ENCODE data around the gene NOTUM. TPM values are rescaled to one million over a fixed set of nuclear protein-coding genes. Genes with fewer than 3 reads are reported as not detected.

The NOTUM gene
- polyA plus RNA-seq, 3 donors = 1.3 to 2.1 (median 2.0) TPM

GRCh38 chr17:81912441-81913309 lies 48.3 kb downstream of the NOTUM start:
- no peak for DNase-seq (ENCODE audit: low read depth in 3 of 3, low spot score in 2 of 3)

GRCh38 chr17:81911969-81912368 lies 49.0 kb downstream of the NOTUM start:
- DNase-seq (ENCODE audit: low read depth in 3 of 3, low spot score in 2 of 3) = no peak

- peak in 2 of 3 donors; percentile 59 to 76 for DNase-seq (ENCODE audit: low read depth in 3 of 3, low spot score in 2 of 3)
Observed at GRCh38 chr17:81911277-81911961, 49.6 kb downstream of the NOTUM start, which contains the start of gene PCYT2. Gene PCYT2, minus strand, starts transcription at chr17:81911399. Its CDS starts 44 bp downstream, at chr17:81911355.

- DNase-seq (ENCODE audit: low read depth in 3 of 3, low spot score in 2 of 3) = no peak
Observed at GRCh38 chr17:81910840-81911276, 50.1 kb downstream of the NOTUM start.

- no peak for DNase-seq (ENCODE audit: low read depth in 3 of 3, low spot score in 2 of 3)
Observed at GRCh38 chr17:81909966-81910839, 50.8 kb downstream of the NOTUM start.

GRCh38 chr17:81909231-81909630 lies 51.8 kb downstream of the NOTUM start:
- no peak for DNase-seq (ENCODE audit: low read depth in 3 of 3, low spot score in 2 of 3)

GRCh38 chr17:81908793-81909192 lies 52.2 kb downstream of the NOTUM start:
- DNase-seq (ENCODE audit: low read depth in 3 of 3, low spot score in 2 of 3) = no peak

GRCh38 chr17:81907219-81908145 lies 53.5 kb downstream of the NOTUM start:
- no peak for DNase-seq (ENCODE audit: low read depth in 3 of 3, low spot score in 2 of 3)

GRCh38 chr17:81906476-81907218 lies 54.3 kb downstream of the NOTUM start:
- DNase-seq (ENCODE audit: low read depth in 3 of 3, low spot score in 2 of 3) = no peak

GRCh38 chr17:81905993-81906392 lies 55.0 kb downstream of the NOTUM start:
- DNase-seq (ENCODE audit: low read depth in 3 of 3, low spot score in 2 of 3) = no peak

- no peak for DNase-seq (ENCODE audit: low read depth in 3 of 3, low spot score in 2 of 3)
Observed at GRCh38 chr17:81905424-81905875, 55.5 kb downstream of the NOTUM start.

GRCh38 chr17:81904600-81905423 lies 56.2 kb downstream of the NOTUM start:
- DNase-seq (ENCODE audit: low read depth in 3 of 3, low spot score in 2 of 3) = no peak

GRCh38 chr17:81903896-81904599 lies 56.9 kb downstream of the NOTUM start:
- DNase-seq (ENCODE audit: low read depth in 3 of 3, low spot score in 2 of 3) = no peak

- DNase-seq (ENCODE audit: low read depth in 3 of 3, low spot score in 2 of 3) = no peak
Observed at GRCh38 chr17:81903415-81903831, 57.6 kb downstream of the NOTUM start.

GRCh38 chr17:81902653-81903414 lies 58.2 kb downstream of the NOTUM start:
- no peak for DNase-seq (ENCODE audit: low read depth in 3 of 3, low spot score in 2 of 3)
